ENCODE results near the gene ABCC2.

DNA sequence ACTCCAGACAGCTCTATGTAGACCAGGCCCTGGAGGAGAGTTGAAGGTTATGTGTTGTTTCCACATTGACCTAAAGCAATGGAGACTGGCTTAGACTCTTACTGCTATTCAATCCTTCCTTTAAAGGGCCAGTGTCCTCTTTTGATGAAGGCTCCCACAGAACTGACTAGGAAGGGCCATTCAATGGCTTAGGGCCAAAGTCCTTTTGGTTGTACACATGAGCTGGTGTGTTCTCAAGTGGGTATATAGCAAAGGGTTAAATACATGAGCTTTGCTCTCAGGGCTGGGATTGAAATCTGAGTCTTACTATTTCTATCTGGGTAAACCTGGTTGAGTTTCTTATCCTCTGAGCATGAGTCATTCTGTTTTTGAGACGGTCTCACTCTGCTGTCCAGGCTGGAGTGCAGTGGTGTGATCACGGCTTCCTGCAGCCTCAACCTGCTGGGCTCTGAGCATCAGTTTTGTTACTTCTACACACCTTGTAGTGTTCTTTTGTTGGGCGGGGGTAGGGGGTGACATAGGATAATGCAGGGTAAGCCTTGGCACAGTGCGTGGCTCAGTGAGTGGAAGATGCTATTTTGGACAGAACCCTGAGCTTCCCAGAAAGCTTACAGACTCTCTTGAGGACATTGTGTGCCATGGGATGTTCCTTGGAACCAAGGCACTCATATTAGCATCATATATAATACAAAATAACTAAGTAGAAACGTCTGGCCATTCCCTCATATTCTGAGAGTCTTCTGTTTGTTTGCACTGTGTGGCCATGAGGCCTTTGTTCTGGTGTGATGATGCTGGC is 90.1 kb downstream of the ABCC2 start:
- TF ChIP-seq, protein P1, sequence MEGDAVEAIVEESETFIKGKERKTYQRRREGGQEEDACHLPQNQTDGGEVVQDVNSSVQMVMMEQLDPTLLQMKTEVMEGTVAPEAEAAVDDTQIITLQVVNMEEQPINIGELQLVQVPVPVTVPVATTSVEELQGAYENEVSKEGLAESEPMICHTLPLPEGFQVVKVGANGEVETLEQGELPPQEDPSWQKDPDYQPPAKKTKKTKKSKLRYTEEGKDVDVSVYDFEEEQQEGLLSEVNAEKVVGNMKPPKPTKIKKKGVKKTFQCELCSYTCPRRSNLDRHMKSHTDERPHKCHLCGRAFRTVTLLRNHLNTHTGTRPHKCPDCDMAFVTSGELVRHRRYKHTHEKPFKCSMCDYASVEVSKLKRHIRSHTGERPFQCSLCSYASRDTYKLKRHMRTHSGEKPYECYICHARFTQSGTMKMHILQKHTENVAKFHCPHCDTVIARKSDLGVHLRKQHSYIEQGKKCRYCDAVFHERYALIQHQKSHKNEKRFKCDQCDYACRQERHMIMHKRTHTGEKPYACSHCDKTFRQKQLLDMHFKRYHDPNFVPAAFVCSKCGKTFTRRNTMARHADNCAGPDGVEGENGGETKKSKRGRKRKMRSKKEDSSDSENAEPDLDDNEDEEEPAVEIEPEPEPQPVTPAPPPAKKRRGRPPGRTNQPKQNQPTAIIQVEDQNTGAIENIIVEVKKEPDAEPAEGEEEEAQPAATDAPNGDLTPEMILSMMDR (IDR thresholded peaks at IDR 0.05), result no peak
- TF ChIP-seq, protein P2, sequence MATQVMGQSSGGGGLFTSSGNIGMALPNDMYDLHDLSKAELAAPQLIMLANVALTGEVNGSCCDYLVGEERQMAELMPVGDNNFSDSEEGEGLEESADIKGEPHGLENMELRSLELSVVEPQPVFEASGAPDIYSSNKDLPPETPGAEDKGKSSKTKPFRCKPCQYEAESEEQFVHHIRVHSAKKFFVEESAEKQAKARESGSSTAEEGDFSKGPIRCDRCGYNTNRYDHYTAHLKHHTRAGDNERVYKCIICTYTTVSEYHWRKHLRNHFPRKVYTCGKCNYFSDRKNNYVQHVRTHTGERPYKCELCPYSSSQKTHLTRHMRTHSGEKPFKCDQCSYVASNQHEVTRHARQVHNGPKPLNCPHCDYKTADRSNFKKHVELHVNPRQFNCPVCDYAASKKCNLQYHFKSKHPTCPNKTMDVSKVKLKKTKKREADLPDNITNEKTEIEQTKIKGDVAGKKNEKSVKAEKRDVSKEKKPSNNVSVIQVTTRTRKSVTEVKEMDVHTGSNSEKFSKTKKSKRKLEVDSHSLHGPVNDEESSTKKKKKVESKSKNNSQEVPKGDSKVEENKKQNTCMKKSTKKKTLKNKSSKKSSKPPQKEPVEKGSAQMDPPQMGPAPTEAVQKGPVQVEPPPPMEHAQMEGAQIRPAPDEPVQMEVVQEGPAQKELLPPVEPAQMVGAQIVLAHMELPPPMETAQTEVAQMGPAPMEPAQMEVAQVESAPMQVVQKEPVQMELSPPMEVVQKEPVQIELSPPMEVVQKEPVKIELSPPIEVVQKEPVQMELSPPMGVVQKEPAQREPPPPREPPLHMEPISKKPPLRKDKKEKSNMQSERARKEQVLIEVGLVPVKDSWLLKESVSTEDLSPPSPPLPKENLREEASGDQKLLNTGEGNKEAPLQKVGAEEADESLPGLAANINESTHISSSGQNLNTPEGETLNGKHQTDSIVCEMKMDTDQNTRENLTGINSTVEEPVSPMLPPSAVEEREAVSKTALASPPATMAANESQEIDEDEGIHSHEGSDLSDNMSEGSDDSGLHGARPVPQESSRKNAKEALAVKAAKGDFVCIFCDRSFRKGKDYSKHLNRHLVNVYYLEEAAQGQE (IDR thresholded peaks at IDR 0.05; ENCODE audit: insufficient read depth in 1 of 2, low read depth in 2 of 2, low read length in 1 of 2), result no peak
- TF ChIP-seq SIN3A (IDR thresholded peaks at IDR 0.05; ENCODE audit: borderline replicate concordance, insufficient read depth, low read depth, low read length) (no peak), POLR2AphosphoS5 (IDR thresholded peaks at IDR 0.05; ENCODE audit: low read depth, low read length) (no peak), TCF7L2 (IDR thresholded peaks at IDR 0.05; ENCODE audit: low read depth, low read length) (no peak)
